HG03342 (cell line): ENCODE data around the gene POU6F2.
"Not testable (repeated sequence)": the region's sequence is repeated elsewhere in the genome, so short reads cannot be mapped to it uniquely, and the experiment has no call there.

Experiments
- ATAC-seq: cut with Tn5 transposase; IDR thresholded peaks from one replicate; pipeline ENCODE4 v1.9.1; 2021; ENCODE audit warnings: mild to moderate bottlenecking, moderate library complexity; ENCODE audit not compliant: unreplicated experiment

POU6F2 gene

GRCh38 chr7:39172137-39172536 lies 194.4 kb downstream of the POU6F2 start:
- no peak for ATAC-seq

GRCh38 chr7:39181398-39181797 lies 203.7 kb downstream of the POU6F2 start:
- ATAC-seq: no peak

GRCh38 chr7:39183796-39184195 lies 206.1 kb downstream of the POU6F2 start:
- ATAC-seq: no peak

- ATAC-seq: no peak
These were observed 206.7 kb downstream of the POU6F2 start for GRCh38 chr7:39184391-39184790.

- ATAC-seq: no peak
These were observed 208.4 kb downstream of the POU6F2 start for GRCh38 chr7:39186131-39186530.

- ATAC-seq: no peak
These were observed 209.0 kb downstream of the POU6F2 start for GRCh38 chr7:39186671-39187070.

GRCh38 chr7:39187130-39187529 lies 209.4 kb downstream of the POU6F2 start:
- ATAC-seq: no peak

- no peak for ATAC-seq
These were observed 214.8 kb downstream of the POU6F2 start for GRCh38 chr7:39192476-39192875.

- ATAC-seq: not testable (repeated sequence)
These were observed 216.7 kb downstream of the POU6F2 start for GRCh38 chr7:39194388-39194787.

- no peak for ATAC-seq
These were observed 218.3 kb downstream of the POU6F2 start for GRCh38 chr7:39195967-39196366.

GRCh38 chr7:39197831-39198230 lies 220.1 kb downstream of the POU6F2 start:
- no peak for ATAC-seq

GRCh38 chr7:39198556-39198955 lies 220.8 kb downstream of the POU6F2 start:
- ATAC-seq: no peak

- no peak for ATAC-seq
These were observed 221.3 kb downstream of the POU6F2 start for GRCh38 chr7:39199006-39199405.

- no peak for ATAC-seq
These were observed 222.2 kb downstream of the POU6F2 start for GRCh38 chr7:39199951-39200350.

GRCh38 chr7:39202041-39202440 lies 224.3 kb downstream of the POU6F2 start:
- ATAC-seq: no peak

- no peak for ATAC-seq
These were observed 232.7 kb downstream of the POU6F2 start for GRCh38 chr7:39210362-39210761.

- ATAC-seq: no peak
These were observed 233.9 kb downstream of the POU6F2 start for GRCh38 chr7:39211581-39211980.

- no peak for ATAC-seq
These were observed 235.2 kb downstream of the POU6F2 start for GRCh38 chr7:39212876-39213275.

- ATAC-seq: no peak
These were observed 240.1 kb downstream of the POU6F2 start for GRCh38 chr7:39217783-39218182.

GRCh38 chr7:39219869-39220268 lies 242.2 kb downstream of the POU6F2 start:
- no peak for ATAC-seq

GRCh38 chr7:39221901-39222300 lies 244.2 kb downstream of the POU6F2 start:
- ATAC-seq: no peak

GRCh38 chr7:39228946-39229345 lies 251.2 kb downstream of the POU6F2 start:
- ATAC-seq: no peak

GRCh38 chr7:39233851-39234529 lies 256.3 kb downstream of the POU6F2 start:
- no peak for ATAC-seq
